ENCODE data around the gene ATP2A3.

GRCh38 chr17:3928406-3928805 lies 35.8 kb downstream of the ATP2A3 start:
- TF ChIP-seq, protein P1, sequence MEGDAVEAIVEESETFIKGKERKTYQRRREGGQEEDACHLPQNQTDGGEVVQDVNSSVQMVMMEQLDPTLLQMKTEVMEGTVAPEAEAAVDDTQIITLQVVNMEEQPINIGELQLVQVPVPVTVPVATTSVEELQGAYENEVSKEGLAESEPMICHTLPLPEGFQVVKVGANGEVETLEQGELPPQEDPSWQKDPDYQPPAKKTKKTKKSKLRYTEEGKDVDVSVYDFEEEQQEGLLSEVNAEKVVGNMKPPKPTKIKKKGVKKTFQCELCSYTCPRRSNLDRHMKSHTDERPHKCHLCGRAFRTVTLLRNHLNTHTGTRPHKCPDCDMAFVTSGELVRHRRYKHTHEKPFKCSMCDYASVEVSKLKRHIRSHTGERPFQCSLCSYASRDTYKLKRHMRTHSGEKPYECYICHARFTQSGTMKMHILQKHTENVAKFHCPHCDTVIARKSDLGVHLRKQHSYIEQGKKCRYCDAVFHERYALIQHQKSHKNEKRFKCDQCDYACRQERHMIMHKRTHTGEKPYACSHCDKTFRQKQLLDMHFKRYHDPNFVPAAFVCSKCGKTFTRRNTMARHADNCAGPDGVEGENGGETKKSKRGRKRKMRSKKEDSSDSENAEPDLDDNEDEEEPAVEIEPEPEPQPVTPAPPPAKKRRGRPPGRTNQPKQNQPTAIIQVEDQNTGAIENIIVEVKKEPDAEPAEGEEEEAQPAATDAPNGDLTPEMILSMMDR (conservative IDR thresholded peaks at IDR 0.05; ENCODE audit: low read depth, low read length) = no peak
- no peak for TF ChIP-seq EZH2 (IDR thresholded peaks at IDR 0.05; ENCODE audit: low read length, unreplicated experiment)
